Parietal lobe (tissue), 2 donors: Measurements from ENCODE around the gene SMIM10L2A. TPM values are rescaled to one million over a fixed set of nuclear protein-coding genes. Genes with fewer than 3 reads are reported as not detected.

ENCODE experiments used
- small RNA-seq: library from RNA; depleted of rRNA; stranded (forward); fragments of <200 nt; gene quantifications from one replicate; pipeline ENCODE3, GENCODE V24; 2014; ENCODE audit warnings: low replicate concordance
- total RNA-seq: library from RNA; depleted of rRNA; stranded (reverse); fragments of >200 nt; gene quantifications from one replicate; pipeline ENCODE4 v1.2.3, GENCODE V29; 2014

Gene SMIM10L2A
- total RNA-seq, result 9.7 TPM

DNA sequence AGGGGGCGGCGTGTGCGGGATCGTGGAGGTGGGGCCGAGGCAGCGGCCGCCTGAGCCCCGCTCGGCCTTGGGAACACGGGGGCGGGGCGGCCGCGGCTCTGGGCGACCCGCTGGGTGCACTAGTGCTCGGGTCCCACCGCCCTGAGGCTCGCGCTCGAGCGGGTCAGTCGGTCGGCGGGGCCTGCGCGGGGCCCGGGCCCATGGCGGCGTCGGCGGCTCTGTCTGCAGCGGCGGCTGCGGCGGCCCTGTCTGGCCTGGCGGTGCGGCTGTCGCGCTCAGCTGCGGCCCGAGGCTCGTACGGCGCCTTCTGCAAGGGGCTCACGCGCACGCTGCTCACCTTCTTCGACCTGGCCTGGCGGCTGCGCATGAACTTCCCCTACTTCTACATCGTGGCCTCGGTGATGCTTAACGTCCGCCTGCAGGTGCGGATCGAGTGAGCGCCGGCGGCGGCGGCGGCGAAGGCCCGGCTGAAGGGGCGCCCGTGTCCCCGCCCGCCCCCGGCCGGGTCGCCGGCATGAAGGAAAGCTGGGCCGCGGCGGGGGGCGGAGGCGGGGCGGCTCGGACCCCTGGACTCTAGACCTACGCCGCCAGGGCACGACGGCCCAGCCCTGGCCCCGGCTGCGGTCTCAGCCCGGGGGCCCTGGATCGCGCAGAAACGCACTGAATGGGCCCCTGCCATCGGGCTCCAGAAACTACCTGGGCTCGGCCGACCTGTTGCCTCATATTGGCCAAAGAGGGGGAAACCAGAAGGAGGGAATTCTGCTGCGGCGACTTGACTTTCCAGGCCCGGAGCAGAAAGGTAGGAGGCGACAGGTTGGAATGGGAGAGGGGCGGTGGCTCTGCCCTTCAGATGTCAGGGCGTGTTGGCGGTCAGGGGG is at the start of gene SMIM10L2A:
SMIM10L2A (plus strand) TSS at position 13 of the 878 bp plus-strand sequence; CDS start at position 201, 188 bp downstream.

Small RNA genes lying within 50 kb of the gene (small RNA-seq; reads per million reads assigned to genes)
- not detected for gene RNA5SP515

Other genes starting within 250 kb of the SMIM10L2A start
- gene ETDA, start 169.9 kb upstream of the SMIM10L2A start, total RNA-seq, result not detected
- not detected for gene ETDC, start 112.5 kb upstream of the SMIM10L2A start, total RNA-seq
- gene ZNF75D, start 77.8 kb upstream of the SMIM10L2A start, total RNA-seq, result 17.2 TPM
- 19.7 TPM for gene ZNF449, start 77.1 kb upstream of the SMIM10L2A start, total RNA-seq
- 30.7 TPM for gene INTS6L, start 98.7 kb downstream of the SMIM10L2A start, total RNA-seq